Neural crest cell (in vitro differentiated cells): ENCODE measurements around the gene ATAD2B. TPM values are rescaled to one million over a fixed set of nuclear protein-coding genes. Genes with fewer than 3 reads are reported as not detected.

Experiments
- DNase-seq: peaks from one replicate; pipeline ENCODE4 v3.0.0; 2021; ENCODE audit warnings: low read depth, mixed read lengths, low spot score
- H3K27ac Mint-ChIP-seq: one replicate; pipeline ENCODE4 v1.8.0; 2021; ENCODE audit warnings: mild to moderate bottlenecking, mixed read lengths; ENCODE audit not compliant: unreplicated experiment
- H3K27me3 Mint-ChIP-seq: 2 replicates; pipeline ENCODE4 v1.8.0; 2021; ENCODE audit warnings: low read depth, mild to moderate bottlenecking, mixed read lengths
- H3K36me3 Mint-ChIP-seq: 2 replicates; pipeline ENCODE4 v1.8.0; 2021; ENCODE audit warnings: low read depth, mild to moderate bottlenecking, mixed read lengths
- H3K4me1 Mint-ChIP-seq: 2 replicates; pipeline ENCODE4 v1.8.0; 2021; ENCODE audit warnings: mixed read lengths
- H3K4me3 Mint-ChIP-seq: one replicate; pipeline ENCODE4 v1.8.0; 2021; ENCODE audit warnings: mild to moderate bottlenecking, mixed read lengths
- H3K9me3 Mint-ChIP-seq: 2 replicates; pipeline ENCODE4 v1.8.0; 2021; ENCODE audit warnings: mixed read lengths
- total RNA-seq: library from RNA; stranded (reverse); gene quantifications from 2 replicates; pipeline ENCODE4 v1.2.1, GENCODE V29; 2021
- TF ChIP-seq, protein P1 (sequence below): fragments of 200-600 bp; sonication (generic); conservative IDR thresholded peaks from 2 replicates; pipeline ENCODE4 v1.5.0; 2021; ENCODE audit warnings: antibody characterized with exemption, mild to moderate bottlenecking

Gene ATAD2B
- total RNA-seq, 1 donor from 2014 or later = 29.4 TPM

DNA sequence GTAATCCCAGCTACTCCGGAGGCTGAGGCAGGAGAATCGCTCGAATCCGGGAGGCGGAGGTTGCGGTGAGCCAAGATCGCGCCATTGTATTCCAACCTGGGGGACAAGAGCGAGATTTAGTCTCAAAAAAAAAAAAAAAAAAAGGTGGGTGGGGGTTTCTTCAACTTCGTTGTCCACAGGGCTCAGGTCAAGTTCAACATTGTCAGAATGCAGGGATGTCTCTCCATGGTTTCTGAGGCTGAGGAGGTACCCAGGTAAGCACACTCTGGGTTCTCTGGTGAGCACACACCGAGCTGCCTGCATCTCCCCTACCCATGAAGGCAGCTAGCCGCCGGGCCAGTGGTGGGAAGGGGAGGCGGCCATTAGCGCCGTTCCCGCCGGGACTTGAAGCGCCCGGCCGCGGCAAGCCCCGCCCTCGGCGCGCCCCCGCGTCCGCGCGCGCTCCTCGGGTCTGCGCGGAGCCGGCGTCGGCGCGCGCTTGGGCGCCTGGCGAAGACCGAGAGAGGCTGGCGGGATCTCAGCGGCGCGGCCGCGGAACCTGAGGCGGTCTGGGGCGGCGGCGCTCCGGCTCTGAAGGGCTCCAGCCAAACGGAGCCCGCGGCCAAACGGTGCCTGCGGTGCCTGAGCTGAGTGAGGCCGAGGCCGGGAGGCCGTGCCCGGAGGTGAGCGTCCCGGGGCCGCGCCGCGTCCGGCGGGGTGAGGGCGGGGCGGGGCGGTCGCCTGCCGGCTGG, 13.2 kb upstream of the ATAD2B start, which contains the start of gene UBXN2A:
Gene UBXN2A, plus strand, starts transcription at position 477 of the 731 bp plus-strand sequence. CDS start 17,852 bp downstream, outside the sequence.
- peaks cover 8% of the 10 kb centered on the region for H3K36me3 Mint-ChIP-seq
- H3K27ac Mint-ChIP-seq = peak within 1 kb of the TSS; percentile 99
- TF ChIP-seq, protein P1, sequence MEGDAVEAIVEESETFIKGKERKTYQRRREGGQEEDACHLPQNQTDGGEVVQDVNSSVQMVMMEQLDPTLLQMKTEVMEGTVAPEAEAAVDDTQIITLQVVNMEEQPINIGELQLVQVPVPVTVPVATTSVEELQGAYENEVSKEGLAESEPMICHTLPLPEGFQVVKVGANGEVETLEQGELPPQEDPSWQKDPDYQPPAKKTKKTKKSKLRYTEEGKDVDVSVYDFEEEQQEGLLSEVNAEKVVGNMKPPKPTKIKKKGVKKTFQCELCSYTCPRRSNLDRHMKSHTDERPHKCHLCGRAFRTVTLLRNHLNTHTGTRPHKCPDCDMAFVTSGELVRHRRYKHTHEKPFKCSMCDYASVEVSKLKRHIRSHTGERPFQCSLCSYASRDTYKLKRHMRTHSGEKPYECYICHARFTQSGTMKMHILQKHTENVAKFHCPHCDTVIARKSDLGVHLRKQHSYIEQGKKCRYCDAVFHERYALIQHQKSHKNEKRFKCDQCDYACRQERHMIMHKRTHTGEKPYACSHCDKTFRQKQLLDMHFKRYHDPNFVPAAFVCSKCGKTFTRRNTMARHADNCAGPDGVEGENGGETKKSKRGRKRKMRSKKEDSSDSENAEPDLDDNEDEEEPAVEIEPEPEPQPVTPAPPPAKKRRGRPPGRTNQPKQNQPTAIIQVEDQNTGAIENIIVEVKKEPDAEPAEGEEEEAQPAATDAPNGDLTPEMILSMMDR = no peak
- H3K4me3 Mint-ChIP-seq = peak within 1 kb of the TSS; percentile 94
- DNase-seq = peak; percentile 69
- no peaks in the 10 kb centered on the region for H3K9me3 Mint-ChIP-seq
- H3K27me3 Mint-ChIP-seq = no peaks in the 10 kb centered on the region
- peaks cover 42% of the 10 kb centered on the region for H3K4me1 Mint-ChIP-seq

DNA sequence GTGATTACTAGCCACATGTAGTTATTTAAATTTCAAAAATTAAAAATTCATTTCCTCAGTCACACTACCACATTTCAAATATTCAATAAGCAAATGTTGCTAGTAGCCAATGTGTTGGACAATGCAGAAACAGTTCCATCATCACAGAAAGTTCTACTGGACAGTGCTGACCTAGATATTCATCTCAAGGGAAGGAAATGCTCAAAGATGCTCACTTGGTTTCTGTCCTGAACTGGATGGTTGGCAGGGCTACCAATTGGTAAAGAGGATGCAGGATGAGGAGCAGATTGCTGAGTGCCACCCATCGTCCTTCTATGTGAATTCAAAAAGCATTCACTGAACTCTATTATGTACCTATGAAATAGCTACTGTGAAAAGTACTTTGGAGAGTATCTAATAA, 7.3 kb upstream of the ATAD2B start:
- Mint-ChIP-seq H3K4me1 (peaks cover 5% of the 10 kb centered on the region), H3K4me3 (peak overlapping the region; percentile 56)
- no peak for DNase-seq

DNA sequence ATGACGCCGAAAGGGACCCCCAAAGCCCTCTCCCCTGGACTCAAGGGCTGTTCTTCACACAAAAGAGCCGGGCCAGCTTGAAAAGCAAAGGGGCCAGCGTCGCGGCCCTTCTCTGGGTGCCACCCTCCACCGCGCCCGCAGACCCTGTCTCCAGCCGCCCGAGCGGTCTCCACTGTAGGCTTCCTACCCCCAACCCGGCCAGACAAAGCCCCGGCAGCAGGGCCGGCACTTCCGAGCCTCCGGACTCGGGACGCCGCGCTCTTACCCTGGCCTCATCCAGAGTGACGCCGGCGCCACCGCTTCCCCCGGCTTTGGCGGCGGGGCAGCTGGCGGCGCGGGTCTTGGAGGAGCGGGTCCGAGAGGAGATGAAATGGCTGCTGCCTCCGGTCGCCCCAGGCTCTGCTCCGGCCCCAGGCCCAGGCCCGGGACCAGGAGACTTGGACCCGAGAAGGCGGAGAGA, 603 bp downstream of the ATAD2B start:
- Mint-ChIP-seq H3K27ac (peak overlapping the region; percentile 100), H3K36me3 (no peaks in the 10 kb centered on the region), H3K4me3 (peak overlapping the region; percentile 97), H3K4me1 (peaks cover 36% of the 10 kb centered on the region), H3K9me3 (no peaks in the 10 kb centered on the region), H3K27me3 (no peaks in the 10 kb centered on the region)
- TF ChIP-seq, protein P1 = no peak
- DNase-seq = peak; percentile 39

More for the DNA sequence above, 7.3 kb upstream of the ATAD2B start:
- Mint-ChIP-seq H3K27ac (no peak overlapping the region), H3K27me3 (no peaks in the 10 kb centered on the region), H3K9me3 (no peaks in the 10 kb centered on the region), H3K36me3 (peaks cover 3% of the 10 kb centered on the region)
- TF ChIP-seq, protein P1 = no peak

DNA sequence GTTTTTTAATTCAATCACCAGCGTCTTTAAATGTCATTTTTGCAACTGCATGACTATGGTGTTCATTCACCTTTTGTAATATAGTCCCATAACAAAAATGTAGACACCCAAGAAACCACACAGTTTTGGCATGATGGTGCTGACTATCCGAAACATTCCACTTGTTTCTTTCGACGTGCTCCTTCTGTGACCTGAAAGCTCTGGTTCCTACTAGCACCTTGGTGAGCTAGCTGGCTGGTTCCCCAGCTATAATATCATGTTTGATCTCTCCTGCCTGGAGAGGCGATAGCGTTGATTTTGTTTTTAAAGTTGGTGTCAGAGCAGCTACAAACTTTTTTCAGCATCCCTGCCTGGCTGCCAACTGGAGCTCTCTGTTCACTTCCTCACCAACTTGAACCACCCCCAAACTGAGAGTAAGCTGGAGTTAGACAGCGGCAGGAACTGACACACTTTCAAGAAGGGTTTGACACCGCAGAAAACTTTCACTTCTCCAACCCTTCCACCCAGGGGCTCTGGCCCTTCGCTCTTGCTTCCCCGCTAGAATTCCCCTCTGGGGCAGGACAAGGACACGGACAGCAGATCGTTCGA, 1.1 kb downstream of the ATAD2B start:
- peak overlapping the region; percentile 97 for H3K4me3 Mint-ChIP-seq

DNA sequence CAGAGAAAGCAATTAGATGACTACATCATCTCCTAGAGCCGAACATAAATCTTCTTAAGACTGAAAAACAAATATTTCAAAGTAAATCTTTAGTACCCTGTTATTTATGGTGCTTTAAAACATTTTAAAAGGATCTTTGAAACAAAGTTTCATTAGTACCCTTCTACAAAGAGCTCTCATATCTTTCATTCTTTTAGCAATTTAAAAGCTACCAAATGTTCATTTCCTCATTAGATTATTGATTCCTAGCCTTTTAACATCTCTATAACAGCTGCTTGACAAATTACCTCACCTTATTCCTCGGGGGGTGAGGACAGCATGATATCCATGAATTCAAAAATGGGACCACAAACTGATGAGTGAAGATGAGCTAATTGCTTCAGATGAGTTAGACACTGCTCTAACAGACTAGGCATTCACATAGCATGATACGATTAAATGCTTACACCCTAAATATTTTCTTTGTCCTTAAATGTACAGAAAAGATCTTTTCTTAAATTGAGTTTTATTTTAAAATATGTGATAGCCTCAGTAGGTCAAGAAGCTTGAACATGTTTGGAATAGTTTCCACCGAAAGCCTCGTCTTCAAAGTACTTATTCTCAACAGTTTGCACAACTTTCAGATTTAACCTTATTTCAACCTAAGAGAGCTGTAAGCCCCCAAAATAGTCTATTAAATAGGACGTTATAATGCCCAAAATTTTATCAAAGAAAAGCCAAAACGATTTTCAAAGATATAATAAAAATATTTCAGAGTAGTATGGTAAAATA, 2.1 kb downstream of the ATAD2B start:
- TF ChIP-seq, protein P1 = no peak
- Mint-ChIP-seq H3K4me1 (peaks cover 36% of the 10 kb centered on the region), H3K9me3 (no peaks in the 10 kb centered on the region), H3K27ac (no peak overlapping the region), H3K27me3 (no peaks in the 10 kb centered on the region), H3K36me3 (no peaks in the 10 kb centered on the region), H3K4me3 (peak overlapping the region; percentile 97)
- no peak for DNase-seq

More for the DNA sequence above, 1.1 kb downstream of the ATAD2B start:
- H3K27ac Mint-ChIP-seq = peak overlapping the region; percentile 100
- H3K4me1 Mint-ChIP-seq = peaks cover 36% of the 10 kb centered on the region
- TF ChIP-seq, protein P1 = no peak
- DNase-seq = no peak
- no peaks in the 10 kb centered on the region for H3K27me3 Mint-ChIP-seq
- no peaks in the 10 kb centered on the region for H3K36me3 Mint-ChIP-seq
- H3K9me3 Mint-ChIP-seq = no peaks in the 10 kb centered on the region
